ENCODE measurements around the gene SLC15A1. TPM values are rescaled to one million over a fixed set of nuclear protein-coding genes. Genes with fewer than 3 reads are reported as not detected.
"Not testable (repeated sequence)": the region's sequence is repeated elsewhere in the genome, so short reads cannot be mapped to it uniquely, and the experiment has no call there.

Gene SLC15A1
- total RNA-seq, 2 experiments from 2014 or later, result not detected

DNA sequence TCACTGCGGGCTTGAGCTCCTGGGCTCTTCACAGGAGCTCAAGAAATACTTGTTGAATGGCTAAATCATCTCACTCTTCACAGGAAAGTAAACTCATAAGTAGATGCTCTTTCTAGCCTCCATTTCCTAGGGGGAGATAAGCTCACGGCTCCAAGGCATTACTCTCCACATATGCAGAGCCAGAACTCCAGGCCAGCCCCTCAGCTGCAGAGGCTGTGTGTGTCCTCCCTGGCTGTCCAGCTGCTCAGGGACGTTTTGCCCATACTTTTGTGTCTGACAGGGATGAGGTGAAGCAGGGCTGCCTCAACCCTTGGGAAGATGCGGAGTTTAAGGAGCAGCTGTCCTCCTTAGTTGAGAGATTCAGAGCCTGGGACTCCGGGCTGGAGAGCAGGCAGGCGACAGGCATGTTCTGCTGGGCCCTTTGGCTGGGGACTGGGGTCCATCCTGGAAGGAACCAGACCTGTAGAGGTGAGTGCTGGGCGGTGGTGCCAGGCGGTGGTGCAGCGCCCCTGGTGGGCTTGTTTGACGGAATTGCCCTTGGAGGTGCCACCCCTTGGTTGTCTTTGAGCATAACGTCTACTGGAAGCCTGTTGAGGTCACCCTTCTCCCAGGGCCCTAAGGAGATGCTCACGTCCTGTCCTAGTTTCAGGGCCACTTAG lies 20.5 kb upstream of the SLC15A1 start:
- Mint-ChIP-seq H3K27me3 (peaks cover 6% of the 10 kb centered on the region), H3K36me3 (no peaks in the 10 kb centered on the region), H3K27ac (no peak overlapping the region), H3K4me1 (no peaks in the 10 kb centered on the region), H3K4me3 (no peak overlapping the region), H3K9me3 (no peaks in the 10 kb centered on the region)
- no peak for DNase-seq

DNA sequence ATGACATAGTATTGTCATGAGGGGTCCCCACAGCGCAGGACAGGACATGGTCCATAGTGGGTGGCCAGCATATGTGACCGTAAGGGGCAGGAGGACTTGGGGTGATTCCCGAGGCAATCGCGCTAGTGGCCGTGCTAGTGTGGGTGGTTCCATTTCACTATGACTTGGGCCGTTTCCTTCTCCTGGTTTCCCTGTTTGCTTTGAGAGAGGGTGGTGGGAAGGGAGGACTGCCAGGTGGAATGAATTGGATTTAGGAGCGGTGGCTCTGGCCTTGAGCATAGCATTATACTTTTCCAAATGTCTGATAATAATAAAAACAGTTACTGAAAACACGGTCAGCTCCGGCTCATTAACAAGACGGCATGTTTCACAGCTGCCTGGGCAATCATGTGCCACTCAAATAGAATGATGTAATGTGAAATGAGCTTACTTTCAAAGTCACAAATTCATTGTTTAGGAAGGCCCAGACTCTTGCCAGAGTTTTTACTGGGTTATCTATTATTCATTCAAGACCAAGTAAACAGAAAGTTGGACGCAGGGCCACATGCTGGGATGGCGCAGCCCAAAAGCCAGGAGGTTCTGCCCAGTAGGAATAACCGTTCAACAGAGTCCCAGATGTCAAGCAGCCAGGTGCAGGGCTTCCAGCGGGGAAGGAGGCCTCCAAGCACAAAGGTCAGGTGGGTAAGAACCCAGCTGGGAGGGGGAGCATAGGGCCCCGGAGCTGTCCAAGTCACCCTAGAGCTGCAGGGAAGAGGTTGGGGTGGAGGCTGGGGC lies 19.6 kb upstream of the SLC15A1 start:
- no peak for DNase-seq
- H3K4me3 Mint-ChIP-seq, result no peak overlapping the region
- H3K27ac Mint-ChIP-seq, result no peak overlapping the region
- H3K4me1 Mint-ChIP-seq, result no peaks in the 10 kb centered on the region
- no peaks in the 10 kb centered on the region for H3K9me3 Mint-ChIP-seq
- no peaks in the 10 kb centered on the region for H3K36me3 Mint-ChIP-seq
- H3K27me3 Mint-ChIP-seq, result peaks cover 6% of the 10 kb centered on the region

DNA sequence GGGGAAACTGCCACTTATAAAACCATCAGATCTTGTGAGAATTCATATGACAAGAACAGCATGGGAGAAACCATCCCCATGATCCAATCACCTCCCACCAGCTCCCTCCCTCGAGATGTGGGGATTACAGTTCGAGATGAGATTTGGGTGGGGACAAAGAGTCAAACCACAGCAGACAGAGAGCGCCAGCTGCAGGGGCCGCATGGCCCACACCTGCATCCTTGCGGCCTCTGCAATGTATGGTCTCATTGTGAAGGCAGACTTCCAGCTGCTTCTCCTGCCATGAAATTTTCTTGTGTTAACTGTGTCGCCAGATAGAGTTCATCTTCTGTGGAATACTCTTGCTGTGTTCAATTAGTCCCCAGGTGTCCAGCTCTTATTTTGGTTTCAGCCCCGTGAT lies 17.3 kb upstream of the SLC15A1 start:
- Mint-ChIP-seq H3K4me1 (no peaks in the 10 kb centered on the region), H3K36me3 (no peaks in the 10 kb centered on the region), H3K4me3 (no peak overlapping the region), H3K27me3 (peaks cover 13% of the 10 kb centered on the region), H3K9me3 (no peaks in the 10 kb centered on the region), H3K27ac (no peak overlapping the region)
- DNase-seq, result no peak

DNA sequence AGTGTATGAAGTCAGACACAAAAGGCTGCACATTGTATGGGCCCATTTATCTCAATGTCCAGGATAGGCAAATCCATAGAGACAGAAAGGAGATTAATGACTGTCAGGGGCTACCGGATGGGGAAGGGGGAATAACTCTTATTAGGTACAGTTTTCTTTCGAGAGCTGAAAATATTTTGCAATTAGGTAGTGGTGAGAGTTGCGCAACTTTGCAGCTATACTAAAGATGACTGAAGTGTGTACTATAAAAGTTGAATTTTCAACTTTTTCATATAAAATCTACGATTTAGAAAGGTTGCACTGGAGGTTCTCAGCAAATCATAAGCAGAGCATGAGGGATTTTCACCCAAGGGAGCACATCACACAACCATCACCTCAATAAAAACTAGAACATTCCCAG lies 16.1 kb upstream of the SLC15A1 start:
- H3K4me3 Mint-ChIP-seq, result no peak overlapping the region
- H3K4me1 Mint-ChIP-seq, result no peaks in the 10 kb centered on the region
- no peaks in the 10 kb centered on the region for H3K36me3 Mint-ChIP-seq
- H3K9me3 Mint-ChIP-seq, result no peaks in the 10 kb centered on the region
- no peak overlapping the region for H3K27ac Mint-ChIP-seq
- DNase-seq, result no peak
- H3K27me3 Mint-ChIP-seq, result peaks cover 13% of the 10 kb centered on the region

DNA sequence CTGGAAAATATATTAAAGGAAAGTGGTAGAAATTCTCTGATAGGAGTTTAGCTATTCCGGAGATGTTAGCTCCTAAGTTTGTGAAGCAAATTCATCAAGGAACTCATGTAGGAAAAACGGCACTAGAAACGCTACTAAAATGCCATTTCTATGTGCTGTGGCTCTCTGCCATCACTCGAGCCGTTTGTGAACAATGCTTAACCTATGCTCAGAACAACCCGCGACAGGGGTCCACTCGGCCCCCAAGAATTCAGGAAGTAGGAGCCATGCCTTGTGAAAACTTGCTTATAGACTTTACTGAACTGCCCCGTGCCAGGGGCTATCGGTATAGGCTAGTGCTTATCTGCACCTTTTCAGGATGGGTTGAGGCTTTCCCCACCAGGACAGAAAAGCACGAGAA lies 14.2 kb upstream of the SLC15A1 start:
- no peak overlapping the region for H3K27ac Mint-ChIP-seq
- no peaks in the 10 kb centered on the region for H3K4me1 Mint-ChIP-seq
- DNase-seq, result no peak
- H3K4me3 Mint-ChIP-seq, result no peak overlapping the region
- H3K36me3 Mint-ChIP-seq, result no peaks in the 10 kb centered on the region
- peaks cover 13% of the 10 kb centered on the region for H3K27me3 Mint-ChIP-seq
- H3K9me3 Mint-ChIP-seq, result no peaks in the 10 kb centered on the region

DNA sequence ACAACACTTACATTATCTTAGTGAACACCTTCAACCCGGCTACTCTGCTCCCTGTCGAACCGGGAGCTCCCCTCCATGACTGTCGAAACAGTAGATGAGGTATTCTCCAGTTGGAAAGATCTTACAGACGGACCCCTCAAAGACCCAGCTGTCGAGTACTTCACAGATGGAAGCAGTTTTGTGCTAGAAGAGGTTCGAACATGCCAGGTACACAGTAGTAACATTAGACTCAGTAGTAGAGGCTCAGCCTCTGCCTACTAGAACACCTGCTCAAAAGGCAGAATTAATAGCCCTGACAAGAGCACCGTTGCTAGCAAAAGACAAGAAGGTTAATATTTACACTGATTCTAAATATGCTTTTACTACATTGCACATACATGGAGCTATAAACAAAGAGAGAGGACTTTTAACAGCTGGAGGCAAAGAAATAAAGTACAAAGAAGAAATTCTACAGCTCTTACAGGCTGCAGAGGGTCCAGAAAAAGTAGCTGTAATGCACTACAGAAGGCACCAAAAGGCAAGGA lies 13.6 kb upstream of the SLC15A1 start:
- no peak for DNase-seq
- H3K36me3 Mint-ChIP-seq, result no peaks in the 10 kb centered on the region
- H3K9me3 Mint-ChIP-seq, result no peaks in the 10 kb centered on the region
- no peak overlapping the region for H3K27ac Mint-ChIP-seq
- H3K4me3 Mint-ChIP-seq, result no peak overlapping the region
- H3K27me3 Mint-ChIP-seq, result peaks cover 13% of the 10 kb centered on the region
- no peaks in the 10 kb centered on the region for H3K4me1 Mint-ChIP-seq

DNA sequence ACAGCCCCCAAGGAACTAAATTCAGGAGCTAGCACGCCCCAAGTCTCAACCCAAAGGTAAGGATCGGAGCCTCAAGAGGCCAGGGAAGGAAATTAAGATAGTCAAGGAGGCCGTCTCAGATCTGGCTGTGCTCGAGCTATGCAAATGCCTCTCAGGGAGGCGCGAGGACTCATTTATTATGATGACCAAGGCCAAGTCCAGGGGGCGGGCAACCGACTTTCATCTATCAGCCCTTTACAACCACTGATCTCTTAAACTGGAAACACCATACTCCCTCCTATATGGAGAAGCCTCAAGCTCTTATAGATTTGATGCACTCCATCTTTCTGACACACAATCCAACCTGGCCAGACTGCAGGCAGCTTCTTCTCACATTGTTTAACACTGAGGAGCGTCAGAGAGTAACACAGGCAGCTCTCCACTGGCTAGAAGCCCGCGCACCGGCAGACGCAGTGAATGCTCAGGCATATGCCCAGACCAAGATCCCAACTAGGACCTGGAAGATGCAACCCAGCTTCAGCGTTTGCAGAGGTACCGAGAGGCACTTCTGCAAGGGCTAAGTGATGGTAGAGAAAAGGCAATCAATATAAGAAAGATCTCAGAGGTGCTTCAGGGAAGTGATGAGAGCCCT lies 9.6 kb upstream of the SLC15A1 start:
- H3K36me3 Mint-ChIP-seq, result no peaks in the 10 kb centered on the region
- H3K4me3 Mint-ChIP-seq, result no peak overlapping the region
- H3K27me3 Mint-ChIP-seq, result peaks cover 17% of the 10 kb centered on the region
- DNase-seq, result no peak
- H3K9me3 Mint-ChIP-seq, result peaks cover 3% of the 10 kb centered on the region
- no peak overlapping the region for H3K27ac Mint-ChIP-seq
- no peaks in the 10 kb centered on the region for H3K4me1 Mint-ChIP-seq

DNA sequence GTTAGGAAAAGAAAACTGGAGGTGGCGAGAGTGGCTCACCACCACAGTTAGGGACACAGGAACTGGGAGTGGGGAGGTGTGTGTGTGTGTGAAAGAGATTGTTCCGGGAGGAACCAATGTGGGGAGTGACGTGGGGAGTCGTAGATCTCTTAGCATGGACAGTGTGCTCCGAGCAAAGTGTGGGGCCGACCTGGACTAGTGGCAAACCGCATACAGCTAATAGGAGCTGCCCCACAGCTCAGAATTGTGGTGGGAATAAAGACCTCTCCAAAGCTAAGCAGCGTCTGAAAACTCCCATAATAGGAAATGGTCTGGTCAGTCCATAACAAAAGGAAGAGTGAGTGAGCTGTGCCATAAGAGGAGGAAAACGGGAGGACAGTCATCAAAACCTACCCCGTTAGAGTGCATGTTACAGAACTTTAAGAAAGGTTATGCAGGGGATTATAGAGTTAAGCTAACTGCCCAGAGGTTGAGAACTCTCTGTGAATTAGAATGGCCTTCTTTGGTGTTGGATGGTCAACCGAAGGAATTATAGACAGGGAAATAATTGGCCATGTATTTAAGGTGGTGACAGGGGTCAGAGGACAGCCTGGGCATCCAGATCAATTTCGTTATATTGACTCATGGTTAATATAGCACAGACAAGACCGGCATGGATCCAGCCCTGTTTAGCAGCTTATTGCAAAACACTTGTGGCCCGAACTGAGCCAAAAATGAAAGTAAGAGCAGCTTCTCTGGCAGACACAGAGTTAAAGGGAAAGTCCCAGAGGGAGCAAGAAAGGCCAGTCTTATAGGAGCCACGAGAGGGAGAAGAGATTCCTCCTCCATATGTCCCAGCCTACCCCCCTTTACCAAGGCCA lies 8.9 kb upstream of the SLC15A1 start:
- no peak for DNase-seq
- Mint-ChIP-seq H3K4me1 (no peaks in the 10 kb centered on the region), H3K9me3 (peaks cover 3% of the 10 kb centered on the region), H3K27ac (no peak overlapping the region), H3K36me3 (no peaks in the 10 kb centered on the region), H3K4me3 (no peak overlapping the region), H3K27me3 (peaks cover 20% of the 10 kb centered on the region)

DNA sequence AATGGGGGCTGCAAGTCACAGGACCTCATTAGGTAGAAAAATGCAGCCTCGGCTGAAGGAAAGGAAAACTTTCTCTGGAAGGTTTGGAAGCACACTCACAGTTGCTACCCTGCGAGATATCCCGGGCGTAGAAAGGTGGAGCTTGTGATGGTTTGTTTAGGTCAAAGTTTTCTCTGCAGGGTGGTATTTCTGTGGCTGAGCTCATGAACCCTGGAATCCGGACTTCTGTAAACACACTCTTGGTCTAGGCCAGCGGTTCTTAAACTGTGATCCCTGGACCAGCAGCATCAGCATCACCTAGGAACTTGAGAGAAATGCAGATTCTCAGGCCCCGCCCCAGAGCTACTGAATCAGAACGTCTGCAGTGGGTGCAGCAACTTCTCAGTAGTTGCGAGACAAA lies 3.3 kb upstream of the SLC15A1 start:
- Mint-ChIP-seq H3K4me3 (no peak overlapping the region), H3K27ac (no peak overlapping the region), H3K27me3 (peaks cover 58% of the 10 kb centered on the region), H3K9me3 (peaks cover 13% of the 10 kb centered on the region), H3K4me1 (peaks cover 2% of the 10 kb centered on the region), H3K36me3 (peaks cover 4% of the 10 kb centered on the region)
- no peak for DNase-seq

DNA sequence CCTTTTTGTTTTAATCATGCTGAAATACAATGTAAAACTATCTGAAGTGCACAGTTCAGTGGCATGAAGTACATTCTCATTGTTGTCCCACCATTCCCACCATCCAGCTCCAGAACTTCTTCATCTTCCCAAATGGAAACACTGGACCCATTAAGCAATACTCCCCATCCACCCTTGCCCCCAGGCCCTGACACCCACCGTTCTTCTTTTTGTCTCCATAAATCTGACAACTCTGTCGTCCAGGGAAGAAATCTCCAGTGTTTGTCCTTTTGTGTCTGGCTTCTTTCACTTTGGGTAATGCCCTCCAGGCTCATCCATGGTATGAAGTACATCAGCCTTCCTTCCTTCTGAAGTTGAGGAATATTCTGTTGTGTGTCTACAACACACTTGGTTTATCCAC lies 2.6 kb upstream of the SLC15A1 start:
- H3K36me3 Mint-ChIP-seq, result peaks cover 4% of the 10 kb centered on the region
- H3K4me1 Mint-ChIP-seq, result peaks cover 2% of the 10 kb centered on the region
- no peak overlapping the region for H3K27ac Mint-ChIP-seq
- DNase-seq, result no peak
- peaks cover 9% of the 10 kb centered on the region for H3K9me3 Mint-ChIP-seq
- peaks cover 65% of the 10 kb centered on the region for H3K27me3 Mint-ChIP-seq
- H3K4me3 Mint-ChIP-seq, result no peak overlapping the region

DNA sequence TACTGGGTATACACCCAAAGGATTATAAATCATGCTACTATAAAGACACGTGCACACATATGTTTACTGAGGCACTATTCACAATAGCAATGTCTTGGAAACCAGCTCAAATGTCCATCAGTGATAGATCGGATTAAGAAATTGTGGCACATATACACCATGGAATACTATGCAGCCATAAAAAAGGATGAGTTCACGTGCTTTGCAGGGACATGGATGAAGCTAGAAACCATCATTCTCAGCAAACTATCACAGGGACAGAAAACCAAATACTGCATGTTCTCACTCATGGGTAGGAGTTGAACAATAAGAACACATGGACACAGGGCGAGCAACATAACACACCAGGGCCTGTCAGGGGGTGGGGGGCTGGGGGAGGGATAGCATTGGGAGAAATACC lies 2.0 kb upstream of the SLC15A1 start:
- not testable (repeated sequence) for H3K4me3 Mint-ChIP-seq, H3K36me3 Mint-ChIP-seq, H3K9me3 Mint-ChIP-seq, H3K4me1 Mint-ChIP-seq, DNase-seq, H3K27ac Mint-ChIP-seq
- peaks cover 65% of the 10 kb centered on the region for H3K27me3 Mint-ChIP-seq

DNA sequence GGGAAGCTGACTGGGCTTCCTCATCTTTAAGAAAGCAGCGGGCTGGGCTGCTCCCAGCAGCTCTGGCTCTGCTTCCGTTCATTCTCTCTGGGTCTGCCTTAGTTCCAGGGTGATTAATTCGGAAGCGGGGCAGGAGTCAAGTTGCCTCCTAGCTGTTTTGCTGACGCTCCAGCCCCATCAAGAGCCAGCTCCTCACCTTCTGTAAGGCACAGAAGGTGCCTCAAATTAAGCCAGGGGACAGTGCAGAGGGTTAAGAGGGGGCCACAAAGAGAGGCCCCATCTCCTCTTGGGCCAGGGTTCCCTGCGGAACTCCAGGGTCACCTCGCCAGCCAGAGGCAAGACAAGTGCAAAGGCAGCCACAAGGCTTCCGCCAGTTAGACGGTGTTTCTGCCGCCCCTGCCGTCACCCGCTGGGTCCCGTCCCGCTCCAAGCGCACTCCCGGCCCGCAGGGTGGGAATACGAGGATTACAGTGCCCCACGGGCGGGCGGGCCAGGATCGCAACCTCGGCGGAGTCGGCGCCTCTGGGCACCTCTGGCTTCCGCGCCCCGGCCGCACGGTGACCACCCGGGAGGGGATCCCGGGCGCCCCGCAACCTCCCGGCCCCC lies 508 bp downstream of the SLC15A1 start:
- H3K4me3 Mint-ChIP-seq, result no peak overlapping the region

DNA sequence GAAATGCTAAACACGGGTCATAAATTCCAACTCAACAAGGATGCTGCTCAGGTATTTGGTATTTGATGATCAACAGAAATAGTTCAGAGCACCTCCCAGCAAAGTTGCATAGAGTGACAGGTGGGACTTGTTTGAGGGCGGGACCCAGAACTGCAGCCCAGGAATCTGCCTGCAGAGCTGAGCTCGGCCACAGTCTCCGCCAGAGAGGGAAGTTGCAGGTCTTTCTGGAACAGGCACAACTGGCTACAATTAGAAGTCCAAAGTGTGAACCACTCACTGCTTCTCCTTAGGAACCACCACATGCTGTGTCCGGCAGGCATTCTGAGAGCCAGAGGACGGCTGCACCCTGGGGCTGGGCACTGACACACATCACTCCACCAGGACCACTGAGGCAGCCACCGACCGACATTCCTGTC lies 1.1 kb downstream of the SLC15A1 start:
- Mint-ChIP-seq H3K9me3 (peaks cover 9% of the 10 kb centered on the region), H3K36me3 (peaks cover 4% of the 10 kb centered on the region), H3K4me3 (no peak overlapping the region), H3K4me1 (peaks cover 2% of the 10 kb centered on the region), H3K27me3 (peaks cover 56% of the 10 kb centered on the region), H3K27ac (no peak overlapping the region)
- no peak for DNase-seq

More for the DNA sequence above, 508 bp downstream of the SLC15A1 start:
- Mint-ChIP-seq H3K27ac (no peak overlapping the region), H3K27me3 (peaks cover 60% of the 10 kb centered on the region), H3K36me3 (peaks cover 4% of the 10 kb centered on the region), H3K4me1 (peaks cover 2% of the 10 kb centered on the region), H3K9me3 (peaks cover 9% of the 10 kb centered on the region)
- DNase-seq, result no peak

DNA sequence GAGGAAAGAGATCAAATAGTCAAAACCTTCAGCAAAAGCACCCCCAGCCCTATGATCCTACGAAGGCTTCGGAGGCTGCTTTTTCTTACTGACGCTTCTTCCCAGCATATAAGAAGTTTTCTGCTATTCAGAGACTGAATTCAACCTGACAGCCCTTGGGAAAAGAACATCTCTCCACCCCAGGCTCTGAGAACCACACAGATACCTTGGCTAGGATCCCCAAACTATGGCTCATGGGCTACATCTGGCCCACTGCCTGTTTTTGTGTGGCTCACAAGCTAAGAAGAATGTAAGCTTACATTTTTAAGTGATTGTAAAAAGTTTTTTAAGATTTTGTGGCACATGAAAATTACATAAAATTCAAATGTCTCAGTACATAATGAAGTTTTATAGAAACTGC lies 3.0 kb downstream of the SLC15A1 start:
- DNase-seq, result no peak
- H3K27me3 Mint-ChIP-seq, result peaks cover 43% of the 10 kb centered on the region
- H3K4me1 Mint-ChIP-seq, result peaks cover 2% of the 10 kb centered on the region
- no peak overlapping the region for H3K27ac Mint-ChIP-seq
- H3K9me3 Mint-ChIP-seq, result peaks cover 9% of the 10 kb centered on the region
- peaks cover 4% of the 10 kb centered on the region for H3K36me3 Mint-ChIP-seq
- no peak overlapping the region for H3K4me3 Mint-ChIP-seq

All from activated naive CD8-positive, alpha-beta T cell treated with anti-CD3 and anti-CD28 coated beads for 36 hours (primary cell).